GM13977 (cell line): Measurements from ENCODE around the gene TMCC2.

Experiments used
- DNase-seq: peaks from one replicate; pipeline ENCODE4 v3.0.0; 2012; ENCODE audit warnings: low spot score
- CTCF ChIP-seq: IDR thresholded peaks from 2 replicates; pipeline ENCODE4 v1.5.1; 2012; ENCODE audit warnings: mild to moderate bottlenecking, control low read depth; ENCODE audit not compliant: insufficient read depth; ENCODE audit errors: extremely low read depth, missing control alignments
- in situ Hi-C: fragments of 300-500 bp; cut with MboI; formaldehyde crosslinking; loops from one replicate; pipeline ENCODE4 v1.12.0; 2022; ENCODE audit warnings: low sequenced_read_pairs, low pct_unique_long_range_greater_than_20kb, mixed read lengths, inconsistent platforms; ENCODE audit not compliant: unreplicated experiment

Gene TMCC2

GRCh38 chr1:205187420-205187819 lies 40.3 kb upstream of the TMCC2 start:
- DNase-seq = no peak
- no peak for TF ChIP-seq CTCF
- in situ Hi-C loops = no loop called here

GRCh38 chr1:205188098-205188497 lies 39.6 kb upstream of the TMCC2 start:
- TF ChIP-seq CTCF = no peak
- DNase-seq = no peak
- in situ Hi-C loops = no loop called here

- DNase-seq = no peak
- no peak for TF ChIP-seq CTCF
- in situ Hi-C loops = no loop called here
These were observed 39.1 kb upstream of the TMCC2 start for GRCh38 chr1:205188596-205188995.

- in situ Hi-C loops = no loop called here
- no peak for DNase-seq
- TF ChIP-seq CTCF = no peak
These were observed 38.6 kb upstream of the TMCC2 start for GRCh38 chr1:205189131-205189530.

DNA sequence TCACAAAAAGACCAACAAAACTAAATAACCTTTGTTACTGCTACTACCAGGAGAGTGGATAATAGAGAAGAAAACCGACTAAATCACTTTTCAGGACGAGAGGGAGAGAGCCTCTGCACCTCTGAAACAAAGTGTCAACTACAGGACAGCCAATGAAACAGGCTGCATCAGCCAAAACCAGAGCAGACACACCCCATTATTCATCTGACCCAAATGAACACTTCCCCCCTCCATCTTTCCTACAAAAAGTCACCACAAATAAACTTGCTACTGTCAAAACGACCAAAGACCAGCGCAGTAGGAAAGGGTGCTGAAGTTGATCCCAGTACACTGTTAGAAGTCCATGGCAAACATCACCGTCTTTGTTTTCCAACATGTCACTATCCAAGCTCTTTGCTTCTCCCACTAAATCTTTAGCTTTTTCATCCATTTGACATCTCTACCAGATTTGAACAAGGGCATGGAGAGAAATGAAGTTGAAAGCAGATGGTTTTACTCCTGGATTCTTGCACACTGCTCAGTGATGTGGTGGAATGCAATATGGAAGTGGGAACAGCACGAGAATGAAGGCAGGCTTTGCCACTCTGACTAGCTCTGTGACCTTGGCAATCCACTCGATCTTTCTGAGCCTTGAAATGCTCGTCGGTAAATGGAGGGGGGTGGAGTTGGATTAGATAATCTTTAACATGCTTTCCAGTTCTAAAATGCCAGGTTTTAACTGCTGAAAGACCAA lies 36.7 kb upstream of the TMCC2 start:
- in situ Hi-C loops = no loop called here
- TF ChIP-seq CTCF = no peak
- DNase-seq = no peak

DNA sequence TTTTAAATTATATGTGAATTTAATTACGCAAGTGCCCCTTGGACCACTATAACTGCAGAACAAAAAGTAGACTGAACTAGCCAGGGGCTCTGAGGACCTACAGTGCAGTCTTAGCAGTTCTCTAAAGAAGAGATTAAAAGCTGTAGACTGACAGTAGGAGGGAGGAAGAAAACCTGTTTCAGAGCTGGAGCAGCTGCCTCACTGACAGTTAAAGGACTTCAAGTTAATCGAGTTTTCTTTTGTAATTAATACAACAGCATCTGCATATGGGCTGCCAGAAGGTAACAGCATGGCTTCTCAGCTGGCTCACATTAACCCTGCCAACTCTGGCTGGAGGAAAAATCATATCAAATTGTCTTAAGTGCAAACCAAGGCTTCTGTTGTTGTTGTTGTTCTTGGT lies 36.1 kb upstream of the TMCC2 start:
- in situ Hi-C loops = no loop called here
- TF ChIP-seq CTCF = no peak

DNA sequence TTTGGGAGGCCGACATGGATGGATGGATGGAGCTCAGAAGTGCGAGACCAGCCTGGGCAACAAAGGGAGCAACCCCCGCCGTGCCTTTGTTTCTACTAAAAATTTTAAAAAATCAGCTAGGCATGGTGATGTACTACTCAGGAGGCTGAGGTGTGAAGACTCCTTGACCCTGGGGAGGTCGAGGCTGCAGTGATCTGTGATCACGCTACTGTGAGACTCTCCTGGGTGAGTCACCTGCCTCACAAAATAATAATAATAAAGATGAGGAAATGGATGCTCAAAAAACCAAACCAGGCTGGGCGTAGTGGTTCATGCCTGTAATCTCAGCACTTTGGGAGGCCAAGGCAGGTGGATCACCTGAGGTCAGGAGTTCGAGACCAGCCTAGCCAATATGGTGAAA lies 35.5 kb upstream of the TMCC2 start:
- no peak for TF ChIP-seq CTCF
- in situ Hi-C loops = no loop called here
- no peak for DNase-seq

More for the DNA sequence above, 36.1 kb upstream of the TMCC2 start:
- DNase-seq = no peak
